ENCODE measurements around the gene RAB3A.

The RAB3A gene

DNA sequence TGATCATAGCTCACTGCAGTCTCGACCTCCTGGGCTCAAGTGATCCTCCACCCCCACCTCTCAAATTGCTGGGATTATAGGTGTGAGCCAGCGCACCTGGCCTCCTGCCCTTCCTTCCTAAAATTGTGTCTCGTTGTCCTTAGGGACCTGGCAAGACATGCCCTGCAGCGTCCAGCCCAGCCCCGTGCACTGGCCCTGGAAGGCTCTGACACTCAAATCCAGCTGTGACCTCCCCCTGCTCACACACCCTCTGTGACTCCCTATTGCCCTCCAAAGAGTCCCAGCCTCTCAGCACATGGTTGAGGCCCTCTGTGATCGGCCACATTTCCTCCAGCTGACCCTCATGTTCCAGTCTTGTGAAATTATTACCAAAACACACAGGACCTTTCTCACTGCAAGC is 5.9 kb downstream of the RAB3A start:
- DNase-seq (ENCODE audit: low read depth in 2 of 2) = no peak

- DNase-seq (ENCODE audit: low read depth in 2 of 2) = no peak
Observed at GRCh38 chr19:18197306-18197705, 6.5 kb downstream of the RAB3A start.

GRCh38 chr19:18196511-18196845 is 7.4 kb downstream of the RAB3A start:
- DNase-seq (ENCODE audit: low read depth in 2 of 2) = no peak

DNA sequence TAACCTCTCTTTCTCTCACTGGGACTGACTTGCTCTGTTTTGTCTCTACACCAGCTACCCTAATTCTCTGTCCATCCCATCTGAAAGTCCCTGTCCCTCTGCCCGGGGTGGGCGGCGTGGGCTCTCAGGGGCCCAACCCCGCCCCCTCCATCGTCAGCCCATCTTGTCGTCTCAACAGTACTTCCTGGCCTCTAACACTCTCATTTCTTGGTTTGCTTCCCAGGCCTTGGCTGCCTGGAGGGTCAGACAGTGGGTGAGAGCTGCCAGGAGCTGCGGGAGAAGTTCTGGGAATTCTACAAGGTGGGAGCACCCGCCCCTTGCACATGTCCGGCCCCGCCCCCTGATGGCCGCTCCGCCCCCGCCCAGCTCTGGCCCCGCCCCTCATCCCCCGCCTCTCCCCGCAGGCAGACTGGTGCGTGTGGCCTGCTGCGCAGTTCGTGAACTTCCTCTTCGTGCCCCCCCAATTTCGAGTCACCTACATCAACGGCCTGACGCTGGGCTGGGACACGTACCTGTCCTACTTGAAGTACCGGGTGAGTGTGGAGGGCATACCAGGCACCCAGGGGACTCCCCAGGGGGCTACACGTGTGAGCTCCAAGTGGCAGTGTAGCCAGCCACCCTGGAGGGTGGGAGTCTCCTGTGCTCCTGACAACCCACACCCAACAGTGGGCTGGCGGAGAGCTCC is 9.1 kb downstream of the RAB3A start:
- DNase-seq (ENCODE audit: low read depth in 2 of 2) = no peak

DNA sequence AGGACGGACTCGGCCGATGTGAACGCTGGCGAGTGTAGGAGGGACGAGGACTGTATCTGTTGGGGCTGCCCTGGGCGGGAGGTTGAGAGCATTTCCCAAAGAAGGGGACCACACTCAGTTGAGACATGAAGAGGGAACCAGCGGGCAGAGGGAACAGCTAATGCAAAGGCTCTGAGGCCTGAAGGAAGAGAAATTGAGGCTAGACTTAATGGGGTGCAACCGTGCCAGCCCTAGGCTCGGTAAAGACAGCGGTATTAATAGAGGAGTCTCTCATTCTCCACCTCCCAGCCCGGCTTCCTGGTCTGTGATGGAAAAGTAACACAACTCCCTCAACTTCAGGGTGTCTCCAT is 9.7 kb downstream of the RAB3A start:
- DNase-seq (ENCODE audit: low read depth in 2 of 2) = no peak

- no peak for DNase-seq (ENCODE audit: low read depth in 2 of 2)
Observed at GRCh38 chr19:18193388-18194180, 10.3 kb downstream of the RAB3A start.

DNA sequence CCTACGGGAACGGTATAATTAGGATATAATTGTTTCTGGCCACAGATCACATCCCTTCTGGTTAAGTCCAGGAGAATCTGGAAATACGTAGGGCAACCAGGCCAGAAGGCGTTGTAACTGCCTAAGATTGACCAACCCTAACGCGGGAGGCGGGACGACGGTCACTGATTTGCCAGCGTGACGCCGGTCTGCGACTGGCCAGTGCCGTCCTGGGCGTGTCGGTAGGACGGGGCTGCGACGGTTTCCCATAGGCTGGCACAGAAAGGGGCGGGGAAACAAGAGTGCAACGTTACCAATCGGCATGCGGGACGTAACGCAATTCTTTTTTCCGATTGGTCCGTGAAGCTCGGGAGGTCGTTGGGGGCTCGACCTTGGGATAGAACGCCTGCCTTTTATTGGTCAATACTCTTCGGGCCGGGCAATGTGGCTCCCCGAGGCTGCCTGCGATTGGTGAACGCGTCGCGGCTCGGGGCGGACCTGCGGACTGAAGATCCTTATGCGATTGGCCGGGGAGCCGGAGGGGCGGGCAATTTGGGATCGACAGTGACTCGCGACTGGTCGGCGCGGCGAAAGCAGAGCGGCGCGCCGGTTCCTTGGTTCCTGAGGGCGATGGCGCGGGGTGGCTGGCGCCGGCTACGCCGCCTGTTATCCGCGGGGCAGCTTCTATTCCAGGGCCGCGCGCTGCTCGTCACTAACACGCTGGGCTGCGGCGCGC is 11.0 kb downstream of the RAB3A start, which contains the start of gene MPV17L2:
MPV17L2 (plus strand) TSS at position 546 of the 715 bp plus-strand sequence; CDS start at position 610, 64 bp downstream.
- DNase-seq (ENCODE audit: low read depth in 2 of 2) = peak; percentile 100

DNA sequence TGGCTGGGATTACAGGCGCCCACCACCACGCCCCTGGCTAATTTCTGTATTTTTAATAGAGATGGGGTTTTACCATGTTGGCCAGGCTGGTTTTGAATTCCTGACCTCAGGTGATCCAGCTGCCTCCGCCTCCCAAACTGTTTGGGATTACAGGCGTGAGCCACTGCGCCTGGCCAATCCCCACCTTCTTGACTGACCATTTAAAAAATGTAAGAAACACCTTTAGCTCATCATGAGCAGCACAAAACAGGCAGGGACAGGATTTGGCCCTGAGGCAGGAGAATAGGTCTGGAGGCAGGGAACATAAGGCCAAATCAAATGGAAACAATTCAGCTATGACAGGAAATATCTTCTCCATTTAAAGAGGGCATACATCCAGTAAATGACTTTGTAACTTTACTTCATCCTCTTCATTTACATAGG is 12.2 kb downstream of the RAB3A start:
- DNase-seq (ENCODE audit: low read depth in 2 of 2) = no peak

- DNase-seq (ENCODE audit: low read depth in 2 of 2) = no peak
Observed at GRCh38 chr19:18190278-18190677, 13.6 kb downstream of the RAB3A start.

GRCh38 chr19:18185538-18185937 is 18.3 kb downstream of the RAB3A start:
- no peak for DNase-seq (ENCODE audit: low read depth in 2 of 2)

DNA sequence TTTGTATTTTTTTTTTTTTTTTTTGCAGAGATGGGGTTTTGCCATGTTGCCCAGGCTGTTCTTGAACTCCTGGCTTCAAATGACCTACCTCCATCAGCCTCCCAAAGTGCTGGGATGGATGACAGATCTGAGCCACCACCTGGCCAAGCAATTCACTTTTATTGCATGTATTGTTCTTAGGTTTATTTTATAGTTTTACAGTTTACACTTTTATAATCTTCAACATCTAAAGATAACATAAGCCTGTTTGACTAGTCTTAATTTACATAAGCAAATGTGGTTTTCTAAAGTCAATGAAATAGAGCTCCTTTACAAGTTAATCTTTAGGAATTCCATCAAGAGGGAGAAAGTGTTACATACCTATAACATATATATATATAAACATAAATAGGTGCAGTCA is 20.3 kb downstream of the RAB3A start:
- no peak for DNase-seq (ENCODE audit: low read depth in 2 of 2)

GRCh38 chr19:18179957-18180356 is 23.9 kb downstream of the RAB3A start:
- DNase-seq (ENCODE audit: low read depth in 2 of 2) = no peak

DNA sequence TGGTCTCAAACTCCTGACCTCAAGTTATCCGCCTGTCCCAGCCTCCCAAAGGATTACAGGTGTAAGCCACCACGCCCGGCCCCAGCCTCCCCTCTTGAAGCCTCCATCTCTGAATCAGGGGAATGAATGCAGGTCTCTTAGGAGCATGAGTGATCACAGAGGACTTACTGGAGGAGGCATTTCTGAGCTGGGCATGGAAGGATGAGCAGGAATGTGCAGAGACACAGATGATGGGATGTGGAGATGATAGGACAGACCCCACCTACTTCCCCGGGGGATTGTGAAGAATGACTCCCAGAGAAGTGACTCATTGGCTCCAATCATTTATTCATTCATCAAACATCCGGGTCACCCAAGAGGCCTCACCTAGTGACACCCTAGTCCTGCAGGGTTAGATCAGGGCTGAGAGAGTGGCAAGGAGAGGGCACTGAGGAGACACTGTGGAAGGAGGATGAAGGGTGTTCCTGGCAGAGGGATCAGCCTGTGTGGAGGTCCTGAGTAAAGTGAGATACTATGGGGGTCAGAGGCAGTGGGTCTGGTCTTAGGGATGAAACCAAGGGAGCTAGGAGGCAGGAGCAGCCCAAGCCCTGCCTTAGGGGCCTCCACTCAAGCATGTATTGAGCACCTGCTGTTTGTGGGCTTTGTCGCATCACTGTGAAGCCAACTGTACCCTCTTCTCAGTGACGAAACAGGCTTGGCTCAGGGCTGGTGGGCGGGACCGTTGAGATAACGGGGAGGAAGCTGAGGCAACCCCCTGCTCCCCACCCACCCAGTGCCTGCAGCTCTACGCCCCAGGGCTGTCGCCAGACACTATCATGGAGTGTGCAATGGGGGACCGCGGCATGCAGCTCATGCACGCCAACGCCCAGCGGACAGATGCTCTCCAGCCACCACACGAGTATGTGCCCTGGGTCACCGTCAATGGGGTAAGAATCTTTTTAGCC is 27.2 kb downstream of the RAB3A start:
- DNase-seq (ENCODE audit: low read depth in 2 of 2) = no peak

DNA sequence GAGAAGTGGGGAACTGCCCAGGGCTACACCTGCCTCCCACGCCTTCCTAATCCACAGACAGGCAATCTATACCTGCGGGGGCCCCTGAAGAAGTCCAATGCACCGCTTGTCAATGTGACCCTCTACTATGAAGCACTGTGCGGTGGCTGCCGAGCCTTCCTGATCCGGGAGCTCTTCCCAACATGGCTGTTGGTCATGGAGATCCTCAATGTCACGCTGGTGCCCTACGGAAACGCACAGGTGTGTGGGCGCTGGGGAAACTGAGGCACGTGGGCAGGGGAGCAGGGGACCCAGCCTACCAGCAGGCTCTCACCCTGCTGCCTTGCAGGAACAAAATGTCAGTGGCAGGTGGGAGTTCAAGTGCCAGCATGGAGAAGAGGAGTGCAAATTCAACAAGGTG is 28.9 kb downstream of the RAB3A start:
- DNase-seq (ENCODE audit: low read depth in 2 of 2) = no peak

DNA sequence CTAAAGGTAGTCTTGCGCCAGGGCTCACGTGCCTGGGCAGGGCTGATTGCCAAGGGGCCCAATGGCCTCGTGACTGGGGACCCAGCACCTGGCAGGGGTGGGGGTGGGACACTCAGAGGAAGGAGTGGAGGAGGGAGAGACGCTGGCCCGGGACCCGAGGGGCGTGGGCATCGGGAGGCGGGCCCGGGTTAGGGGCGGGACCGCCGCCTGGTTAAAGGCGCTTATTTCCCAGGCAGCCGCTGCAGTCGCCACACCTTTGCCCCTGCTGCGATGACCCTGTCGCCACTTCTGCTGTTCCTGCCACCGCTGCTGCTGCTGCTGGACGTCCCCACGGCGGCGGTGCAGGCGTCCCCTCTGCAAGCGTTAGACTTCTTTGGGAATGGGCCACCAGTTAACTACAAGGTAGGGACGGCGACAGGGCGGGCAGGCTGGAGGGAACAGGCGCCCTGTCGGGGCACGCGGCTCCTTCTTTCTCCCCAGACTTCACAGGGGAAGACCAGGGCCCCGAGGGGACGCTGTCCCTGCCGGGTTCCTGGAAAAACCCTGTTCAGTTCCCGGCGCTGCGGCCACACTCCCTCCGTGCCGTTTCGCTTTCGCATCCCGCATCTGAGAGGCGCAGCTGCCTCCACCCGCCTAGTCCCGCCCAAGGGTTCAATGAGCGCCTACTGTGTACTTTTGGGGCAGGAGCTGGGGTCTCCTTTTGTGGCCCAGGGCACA is 30.1 kb downstream of the RAB3A start, which contains the start of gene IFI30:
IFI30 (plus strand) TSS at position 242 of the 717 bp plus-strand sequence; CDS start at position 271, 29 bp downstream.
- DNase-seq (ENCODE audit: low read depth in 2 of 2) = no peak

DNA sequence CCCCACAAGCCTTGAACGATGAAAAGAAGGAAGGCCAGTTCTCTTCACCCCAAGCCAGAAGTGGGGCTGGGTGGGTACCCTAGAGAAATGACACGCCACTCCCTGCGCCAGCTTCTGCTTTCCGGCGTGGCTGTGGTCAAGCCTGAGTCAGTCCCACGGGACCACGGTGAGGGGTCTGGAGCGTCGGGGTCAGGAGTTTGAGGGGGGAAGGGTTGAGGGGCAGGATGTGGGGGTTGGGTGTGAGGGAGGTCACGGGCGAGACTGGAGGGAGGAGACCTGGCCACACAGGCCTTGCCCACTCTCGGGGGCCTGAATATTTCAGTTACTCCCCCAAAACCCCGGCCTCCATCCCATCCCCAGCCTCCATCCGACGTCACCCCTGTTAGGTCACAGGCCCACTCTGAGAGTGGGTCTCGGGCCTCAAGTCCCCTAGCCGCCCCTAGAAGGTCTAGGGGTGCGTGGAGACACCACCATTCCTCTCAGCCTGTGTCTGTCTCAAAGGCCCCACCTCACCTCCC is 30.7 kb downstream of the RAB3A start:
- no peak for DNase-seq (ENCODE audit: low read depth in 2 of 2)

DNA sequence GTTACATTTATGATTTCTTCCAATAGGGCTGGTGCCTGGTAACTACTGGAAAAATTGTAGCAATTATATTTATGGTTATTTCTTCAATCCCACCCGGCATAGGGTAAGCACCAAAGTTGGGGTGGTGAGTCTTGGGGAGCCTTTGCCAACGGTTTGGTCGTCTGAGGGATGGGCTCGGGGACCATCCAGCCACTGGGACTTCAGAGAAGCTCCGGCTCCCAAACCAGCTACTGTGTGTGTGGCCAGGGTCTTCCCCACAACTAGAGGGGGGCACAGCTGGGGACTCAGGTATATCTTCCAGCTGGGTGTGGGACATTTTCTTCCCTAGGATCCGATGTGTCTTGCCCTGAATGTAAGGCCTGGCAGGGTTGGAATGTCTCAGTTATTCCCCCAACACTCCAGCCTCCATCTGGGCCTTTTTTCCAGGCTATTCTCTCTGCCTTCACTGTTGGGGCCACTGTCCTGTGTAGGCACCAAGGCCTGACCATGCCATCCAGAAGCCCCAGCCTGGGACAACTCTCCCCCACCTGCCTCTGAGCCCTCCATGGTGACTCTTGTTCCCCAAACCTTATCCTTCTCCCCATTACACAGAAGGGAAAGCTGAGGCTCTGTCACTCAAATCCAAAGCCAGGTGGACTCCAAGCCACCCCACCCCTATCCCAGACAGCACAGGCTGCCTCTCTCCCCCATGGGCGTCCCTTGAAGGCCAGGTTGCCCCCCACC is 31.4 kb downstream of the RAB3A start:
- DNase-seq (ENCODE audit: low read depth in 2 of 2) = no peak

DNA sequence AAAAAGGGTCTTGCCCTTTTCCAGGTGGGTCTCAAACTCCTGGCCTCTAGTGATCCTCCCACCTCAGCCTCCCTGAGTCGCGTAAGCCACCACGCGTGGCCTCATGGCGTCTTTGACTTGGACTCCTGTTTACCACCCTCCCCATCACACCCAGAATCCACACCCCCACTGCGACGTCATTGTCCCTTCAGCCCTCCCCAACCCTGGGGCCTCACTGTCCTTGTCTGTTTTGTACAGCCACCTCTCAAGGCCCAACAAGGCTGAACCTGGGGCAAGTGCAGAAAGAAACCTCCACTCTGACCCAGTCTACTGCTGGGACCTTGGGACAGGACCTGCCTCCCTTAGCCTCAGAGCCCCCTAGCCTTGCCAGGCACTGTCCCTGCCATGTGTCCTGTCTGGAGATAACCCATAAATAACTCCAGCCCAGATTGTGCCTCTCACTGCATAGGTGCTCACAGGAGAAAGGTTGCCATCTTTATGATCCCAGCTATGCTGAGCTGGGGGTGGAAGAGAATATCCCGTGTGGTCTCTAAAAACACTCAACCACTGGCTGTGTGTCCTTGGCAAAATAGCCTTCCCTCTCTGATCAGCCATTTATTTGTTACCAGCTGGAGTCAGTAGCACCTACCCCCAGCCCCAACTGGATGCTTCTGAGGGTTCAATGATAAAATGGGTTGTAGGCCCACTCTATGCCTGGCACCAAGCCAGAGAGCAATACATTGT is 32.1 kb downstream of the RAB3A start:
- no peak for DNase-seq (ENCODE audit: low read depth in 2 of 2)

DNA sequence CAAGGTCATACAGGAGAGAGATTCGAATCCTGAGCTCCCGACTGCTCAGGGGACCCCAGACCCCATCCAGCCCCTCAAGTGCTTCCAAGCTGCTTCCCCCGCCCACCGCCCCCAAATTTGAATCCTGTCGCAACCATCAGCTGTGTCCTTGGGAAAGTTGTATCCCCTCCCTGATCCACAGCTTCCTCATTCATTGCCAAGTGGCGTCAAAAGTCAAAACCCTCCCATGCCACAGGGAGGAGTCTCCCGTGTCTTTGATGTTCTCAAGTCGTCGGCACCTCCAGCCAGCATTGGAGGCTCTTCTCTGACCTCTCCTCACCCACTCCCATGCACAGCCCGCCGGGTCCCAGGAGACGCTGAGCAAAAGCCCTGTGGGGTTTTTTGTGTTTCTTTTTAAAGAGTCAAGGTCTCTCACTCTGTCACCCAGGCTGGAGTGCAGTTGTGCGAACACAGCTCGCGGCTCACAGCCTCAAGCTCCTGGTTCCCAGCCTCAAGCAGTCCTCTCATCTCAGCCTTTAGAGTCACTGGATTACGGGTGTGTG is 33.1 kb downstream of the RAB3A start:
- DNase-seq (ENCODE audit: low read depth in 2 of 2) = no peak
